Measurements from ENCODE around the gene MUC5AC. TPM values are rescaled to one million over a fixed set of nuclear protein-coding genes. Genes with fewer than 3 reads are reported as not detected.

MUC5AC gene
- total RNA-seq, 1 donor from 2014 or later, result not detected

DNA sequence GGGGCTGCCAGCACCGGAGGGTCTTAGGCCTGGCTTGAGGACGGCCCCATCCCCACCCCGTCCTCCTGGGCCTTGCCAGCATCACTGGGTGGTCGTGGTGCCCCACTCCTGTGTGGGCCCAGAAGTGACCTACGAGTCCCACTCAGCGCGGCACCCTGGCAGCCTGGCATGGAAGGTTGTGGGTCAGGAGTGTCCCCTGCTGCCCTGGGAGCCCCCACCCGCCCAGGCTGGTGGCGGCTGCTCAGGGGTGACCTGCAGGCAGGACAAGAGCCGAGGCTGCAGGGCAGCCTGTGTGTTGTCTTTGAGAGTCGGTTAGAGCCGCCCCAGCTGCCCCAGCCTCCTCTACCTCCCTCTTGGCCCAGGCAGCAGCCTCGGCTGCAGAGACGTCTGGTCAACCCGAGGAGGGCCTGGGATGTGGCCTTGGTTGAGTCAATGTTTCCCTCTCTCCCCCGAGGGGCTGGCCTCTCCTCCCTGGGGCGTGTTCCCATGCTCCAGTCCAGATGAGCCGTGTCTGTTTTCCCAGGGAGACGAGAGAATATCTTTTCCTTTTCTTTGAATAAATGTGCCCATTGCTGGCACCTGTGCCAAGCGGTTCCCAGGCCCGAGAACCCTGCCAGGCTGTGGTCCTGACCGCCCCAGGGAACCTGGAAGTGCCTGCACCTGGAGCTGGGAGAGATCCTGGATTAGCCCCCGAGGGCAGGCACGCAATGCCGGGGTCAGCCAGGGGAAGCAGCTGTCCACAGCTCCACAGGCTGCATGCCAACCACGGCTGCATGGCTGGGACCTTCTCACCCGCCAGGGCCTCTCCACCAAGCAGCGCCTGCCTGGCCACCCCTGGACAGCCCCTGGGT lies 35.7 kb upstream of the MUC5AC start:
- no peak for DNase-seq

DNA sequence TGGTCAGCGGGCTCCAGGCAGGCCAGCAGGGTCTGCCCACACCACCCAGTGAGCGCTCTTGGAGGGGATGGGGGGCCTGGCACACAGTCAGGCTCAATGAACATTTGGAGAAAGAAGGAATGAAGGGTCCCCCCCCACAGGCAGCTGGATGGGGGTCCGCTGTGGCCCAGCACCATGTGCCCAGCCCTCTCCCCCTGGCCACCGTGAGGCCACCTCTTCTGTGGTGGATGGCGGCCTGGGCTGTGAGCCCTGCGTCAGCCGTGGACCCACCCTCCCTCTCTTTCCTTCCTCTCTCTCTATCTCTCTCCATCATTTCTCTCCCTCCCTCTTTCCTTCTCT lies 35.1 kb upstream of the MUC5AC start:
- DNase-seq, result no peak

GRCh38 chr11:1123970-1124369 lies 33.8 kb upstream of the MUC5AC start:
- DNase-seq, result no peak

DNA sequence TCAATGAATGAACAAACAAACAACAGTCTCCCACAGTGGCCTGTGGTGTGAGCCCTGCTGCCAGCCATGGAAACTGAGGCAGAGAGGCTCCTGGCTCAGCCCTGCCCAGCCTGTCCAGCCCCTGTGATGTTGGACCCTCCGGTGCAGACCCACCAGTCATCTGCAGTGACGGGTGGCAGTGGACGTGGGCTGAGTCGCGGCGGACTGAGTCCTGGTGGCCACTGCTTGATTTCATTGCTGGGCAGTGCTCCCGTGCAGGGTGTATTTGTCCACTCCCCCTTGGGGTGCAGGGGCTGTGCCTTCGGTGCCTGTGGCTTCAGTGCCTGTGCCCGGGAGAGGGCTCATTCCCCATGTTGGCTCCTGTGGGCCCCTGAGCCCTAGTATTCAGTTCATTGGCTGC lies 31.9 kb upstream of the MUC5AC start:
- no peak for DNase-seq

DNA sequence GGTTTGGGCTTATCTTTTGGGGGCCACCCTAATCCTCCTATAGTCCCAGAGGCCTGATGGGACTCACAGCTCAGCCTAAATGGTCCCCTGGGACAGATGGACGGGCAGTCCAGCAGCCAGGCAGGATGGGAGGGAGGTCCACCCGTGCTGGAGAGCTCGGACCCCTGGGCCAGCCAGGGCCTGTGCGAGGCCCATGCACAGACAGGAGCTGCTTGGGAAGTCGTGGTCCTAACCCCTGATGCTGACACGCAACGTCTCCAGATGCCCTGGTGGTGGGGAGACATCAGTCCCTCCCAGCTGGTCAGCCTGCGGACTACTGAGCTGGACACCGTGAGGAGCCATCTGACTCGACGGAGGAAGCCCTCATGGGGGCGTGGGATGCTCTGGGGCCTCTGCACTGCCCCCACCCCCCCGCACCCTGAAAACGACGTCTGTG lies 31.2 kb upstream of the MUC5AC start:
- no peak for DNase-seq

GRCh38 chr11:1126935-1127663 lies 30.7 kb upstream of the MUC5AC start:
- DNase-seq, result no peak

GRCh38 chr11:1127664-1128162 lies 30.0 kb upstream of the MUC5AC start:
- no peak for DNase-seq

GRCh38 chr11:1128311-1129142 lies 29.2 kb upstream of the MUC5AC start:
- no peak for DNase-seq

DNA sequence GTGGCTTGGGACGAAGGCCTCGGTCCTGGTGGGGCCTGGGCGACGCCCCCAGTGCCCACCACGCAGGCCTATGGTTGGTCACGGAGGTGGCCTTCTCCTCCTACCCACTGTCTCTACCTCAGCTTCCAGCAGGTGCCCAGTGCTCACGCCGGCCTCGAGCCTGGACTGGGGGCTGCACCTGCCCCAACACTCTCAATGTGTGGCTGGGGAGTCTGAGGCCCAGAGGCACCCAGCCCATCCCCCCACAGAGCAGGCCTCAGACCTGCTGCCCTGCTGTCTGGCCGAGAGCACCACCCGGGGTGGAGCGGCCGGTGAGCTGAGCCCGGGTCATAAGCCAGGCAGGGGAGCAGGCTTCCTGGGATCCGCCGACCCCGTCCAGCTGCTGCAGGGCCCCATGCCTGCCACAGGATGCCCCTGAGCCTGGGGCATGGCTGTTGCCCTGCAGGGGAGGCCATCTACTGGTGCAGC lies 28.6 kb upstream of the MUC5AC start:
- no peak for DNase-seq

- no peak for DNase-seq
Measured at GRCh38 chr11:1129611-1130160, 28.1 kb upstream of the MUC5AC start.

DNA sequence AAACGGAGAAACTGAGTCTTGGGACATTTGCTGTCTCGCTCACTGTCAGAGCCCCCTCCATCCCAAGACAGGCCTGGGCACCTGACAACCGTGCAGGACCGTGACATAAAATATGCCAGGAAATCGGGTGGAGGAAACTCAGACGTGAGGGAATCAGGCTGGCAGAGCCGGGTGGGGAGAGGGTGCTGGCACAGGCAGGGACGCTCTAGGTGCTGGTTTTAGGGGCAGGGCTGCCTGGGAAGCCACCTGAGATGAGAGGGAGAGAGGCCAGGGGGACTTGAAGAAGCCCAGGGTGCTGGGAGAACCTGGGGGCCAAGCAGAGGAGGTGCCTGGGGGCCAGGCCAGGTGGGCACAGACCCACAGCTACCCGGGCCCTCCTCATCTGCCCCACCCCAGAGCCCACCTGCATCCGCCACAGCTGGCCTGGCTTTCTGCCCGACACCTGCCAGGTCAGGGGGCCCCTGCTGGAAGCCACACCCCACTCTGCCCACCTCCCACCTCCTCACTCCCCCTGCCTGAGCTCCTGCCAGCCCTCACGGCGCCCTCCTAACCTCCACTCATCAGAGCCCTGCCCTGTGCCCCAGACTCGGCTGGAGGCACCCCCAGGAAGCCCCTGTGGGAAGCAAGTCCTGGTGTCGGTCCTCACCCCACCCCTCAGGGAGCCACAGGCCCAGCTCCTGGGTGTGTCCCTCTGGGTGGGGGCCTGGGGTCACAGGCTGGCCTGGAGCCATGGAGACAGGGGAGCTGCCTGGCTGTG lies 27.3 kb upstream of the MUC5AC start:
- no peak for DNase-seq

GRCh38 chr11:1131033-1131911 lies 26.5 kb upstream of the MUC5AC start:
- DNase-seq, result no peak

DNA sequence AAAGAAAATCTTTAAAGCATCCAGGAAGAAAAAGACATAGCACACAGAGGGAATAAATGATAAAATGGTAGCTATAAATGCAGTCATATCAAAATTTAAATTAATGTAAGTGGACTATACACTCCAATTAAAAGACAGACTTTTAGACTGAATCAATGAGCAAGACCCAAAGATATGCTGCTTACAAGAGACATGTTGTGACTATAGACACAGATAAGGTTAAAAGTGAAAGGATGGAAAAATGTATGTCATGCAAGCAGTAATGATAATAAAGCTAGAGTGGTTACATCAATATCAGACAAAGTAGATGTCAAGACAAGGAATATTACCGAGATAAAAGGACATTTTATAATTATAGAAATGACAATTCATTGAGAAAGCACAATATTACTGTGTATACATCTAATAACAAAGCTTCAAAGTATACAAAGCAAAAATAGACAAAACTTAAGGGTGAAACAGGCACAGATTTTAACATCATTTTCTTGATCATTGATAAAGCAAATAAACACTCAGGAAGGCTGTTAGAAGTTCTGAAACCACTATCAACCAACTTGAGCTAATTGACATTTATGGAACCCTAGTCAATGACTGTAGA lies 22.8 kb upstream of the MUC5AC start:
- no peak for DNase-seq

GRCh38 chr11:1138097-1138496 lies 19.7 kb upstream of the MUC5AC start:
- DNase-seq, result no peak

GRCh38 chr11:1139441-1140083 lies 18.2 kb upstream of the MUC5AC start:
- DNase-seq, result no peak

- DNase-seq, result no peak
Measured at GRCh38 chr11:1140642-1141490, 16.9 kb upstream of the MUC5AC start.

DNA sequence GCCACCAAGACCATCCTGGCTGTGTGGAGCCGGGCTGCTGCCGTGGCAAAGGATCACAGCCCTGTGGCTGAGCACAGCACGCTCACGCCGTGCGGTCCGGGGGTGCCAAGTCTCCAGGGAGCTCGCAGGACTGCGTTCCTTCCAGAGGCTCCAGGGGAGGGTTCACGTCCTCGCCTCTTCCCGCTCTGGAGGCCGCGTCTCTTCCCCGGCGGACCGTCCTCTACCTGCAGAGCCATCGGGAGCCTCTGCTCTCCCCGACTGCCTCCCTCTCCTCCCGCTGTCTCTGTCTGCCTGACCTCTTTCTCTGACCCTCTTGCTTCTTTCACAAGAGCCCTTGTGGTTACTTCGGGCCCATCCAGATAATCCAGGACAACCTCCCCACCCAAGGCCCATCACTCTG lies 11.4 kb upstream of the MUC5AC start:
- DNase-seq, result no peak

GRCh38 chr11:1147792-1148191 lies 10.0 kb upstream of the MUC5AC start:
- no peak for DNase-seq
